Rectal smooth muscle tissue (tissue), 1 donor: ENCODE data around the gene TSPAN19.
"Not testable (repeated sequence)": the region's sequence is repeated elsewhere in the genome, so short reads cannot be mapped to it uniquely, and the experiment has no call there.

Experiments
- H3K27ac ChIP-seq: one replicate; pipeline ENCODE4 v1.7.0; 2013; ENCODE audit warnings: low read depth, low read length, inconsistent platforms
- H3K27me3 ChIP-seq: one replicate; pipeline ENCODE4 v1.7.0; 2013; ENCODE audit warnings: low read length; ENCODE audit not compliant: control insufficient read depth, insufficient read depth
- H3K36me3 ChIP-seq: one replicate; pipeline ENCODE4 v1.7.0; 2013; ENCODE audit warnings: low read length; ENCODE audit not compliant: control insufficient read depth, insufficient read depth
- H3K4me1 ChIP-seq: one replicate; pipeline ENCODE4 v1.7.0; 2013; ENCODE audit warnings: low read length; ENCODE audit not compliant: control insufficient read depth, insufficient read depth
- H3K4me3 ChIP-seq: one replicate; pipeline ENCODE4 v1.7.0; 2013; ENCODE audit warnings: low read length
- H3K9ac ChIP-seq: one replicate; pipeline ENCODE4 v1.7.0; 2013; ENCODE audit warnings: low read length

The TSPAN19 gene

GRCh38 chr12:85029456-85029855, 6.6 kb downstream of the TSPAN19 start:
- H3K9ac ChIP-seq = no peak overlapping the region
- H3K27ac ChIP-seq = no peak overlapping the region
- no peak overlapping the region for H3K4me3 ChIP-seq
- no peaks in the 10 kb centered on the region for H3K36me3 ChIP-seq
- H3K4me1 ChIP-seq = no peaks in the 10 kb centered on the region
- no peaks in the 10 kb centered on the region for H3K27me3 ChIP-seq

- no peak overlapping the region for H3K4me3 ChIP-seq
These were observed 18.0 kb downstream of the TSPAN19 start for GRCh38 chr12:85018098-85018497.

DNA sequence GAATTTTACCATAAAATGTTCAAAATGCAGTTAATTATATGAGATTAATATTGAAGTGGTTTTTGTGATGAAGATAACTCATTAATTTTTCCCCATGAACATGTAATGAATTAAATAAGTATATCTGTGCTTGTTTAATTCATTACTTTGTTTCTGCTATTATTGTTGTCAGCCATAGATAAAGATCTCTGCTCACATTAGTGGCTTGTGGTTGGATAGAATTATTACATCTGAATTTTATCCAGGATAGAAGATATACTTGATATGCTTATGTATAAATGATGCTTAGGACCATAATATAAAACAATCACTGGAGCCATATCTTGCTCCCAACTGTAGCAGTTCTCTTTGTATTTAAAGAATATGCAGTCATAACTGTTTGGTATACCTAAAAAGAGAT, 18.5 kb downstream of the TSPAN19 start:
- no peaks in the 10 kb centered on the region for H3K27me3 ChIP-seq

More at GRCh38 chr12:85018098-85018497, 18.0 kb downstream of the TSPAN19 start:
- H3K27me3 ChIP-seq = no peaks in the 10 kb centered on the region
- H3K4me1 ChIP-seq = no peaks in the 10 kb centered on the region
- H3K36me3 ChIP-seq = no peaks in the 10 kb centered on the region
- H3K27ac ChIP-seq = no peak overlapping the region
- H3K9ac ChIP-seq = no peak overlapping the region

GRCh38 chr12:85017133-85017532, 18.9 kb downstream of the TSPAN19 start:
- no peaks in the 10 kb centered on the region for H3K27me3 ChIP-seq
- no peaks in the 10 kb centered on the region for H3K4me1 ChIP-seq
- H3K36me3 ChIP-seq = no peaks in the 10 kb centered on the region
- no peak overlapping the region for H3K4me3 ChIP-seq
- no peak overlapping the region for H3K27ac ChIP-seq
- no peak overlapping the region for H3K9ac ChIP-seq

More for the DNA sequence above, 18.5 kb downstream of the TSPAN19 start:
- H3K4me3 ChIP-seq = no peak overlapping the region
- no peak overlapping the region for H3K27ac ChIP-seq
- no peaks in the 10 kb centered on the region for H3K4me1 ChIP-seq
- H3K9ac ChIP-seq = no peak overlapping the region
- no peaks in the 10 kb centered on the region for H3K36me3 ChIP-seq

DNA sequence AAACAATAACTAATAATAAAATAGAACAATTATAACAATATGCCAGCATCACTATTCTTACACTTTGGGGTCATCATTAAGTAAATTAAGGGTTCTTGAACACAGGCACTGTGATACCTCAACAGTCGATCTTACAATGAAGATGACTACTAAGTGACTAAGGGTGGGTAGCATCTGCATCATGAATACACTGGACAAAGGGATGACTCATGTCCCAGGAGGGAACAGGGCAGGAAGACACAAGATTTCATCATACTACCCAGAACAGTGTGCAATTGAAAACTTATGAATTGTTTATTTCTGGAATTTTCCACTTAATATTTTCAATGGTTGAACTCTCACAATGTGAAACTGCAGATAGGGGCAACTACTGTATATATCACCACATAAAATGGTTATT, 19.7 kb downstream of the TSPAN19 start:
- H3K4me3 ChIP-seq = no peak overlapping the region
- no peaks in the 10 kb centered on the region for H3K36me3 ChIP-seq
- H3K27ac ChIP-seq = no peak overlapping the region
- no peaks in the 10 kb centered on the region for H3K4me1 ChIP-seq
- H3K9ac ChIP-seq = no peak overlapping the region
- H3K27me3 ChIP-seq = no peaks in the 10 kb centered on the region

- no peak overlapping the region for H3K4me3 ChIP-seq
- H3K36me3 ChIP-seq = no peaks in the 10 kb centered on the region
- H3K4me1 ChIP-seq = no peaks in the 10 kb centered on the region
- no peak overlapping the region for H3K27ac ChIP-seq
- no peak overlapping the region for H3K9ac ChIP-seq
- H3K27me3 ChIP-seq = no peaks in the 10 kb centered on the region
These were observed 28.2 kb downstream of the TSPAN19 start for GRCh38 chr12:85007836-85008235.

DNA sequence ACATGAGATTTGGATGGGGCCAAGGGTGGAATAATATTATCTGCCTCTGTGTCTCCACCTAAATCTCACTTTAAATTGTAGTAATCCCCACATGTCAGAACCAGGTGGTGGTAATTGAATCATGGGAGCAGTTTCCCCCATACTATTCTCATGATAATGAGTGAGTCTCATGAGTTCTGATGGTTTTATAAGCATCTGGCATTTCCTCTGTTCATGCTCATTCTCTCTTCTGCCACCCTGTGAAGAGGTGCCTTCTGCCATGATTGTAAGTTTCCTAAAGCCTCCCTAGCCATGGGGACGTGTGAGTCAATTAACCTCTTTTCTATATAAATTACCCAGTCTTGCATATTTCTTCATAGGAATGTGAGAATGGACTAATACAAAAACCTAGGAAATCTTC, 29.9 kb downstream of the TSPAN19 start:
- Histone ChIP-seq H3K36me3 (no peaks in the 10 kb centered on the region), H3K9ac (no peak overlapping the region), H3K4me1 (no peaks in the 10 kb centered on the region), H3K4me3 (no peak overlapping the region), H3K27me3 (no peaks in the 10 kb centered on the region), H3K27ac (no peak overlapping the region)

GRCh38 chr12:85005615-85006014, 30.5 kb downstream of the TSPAN19 start:
- H3K27me3 ChIP-seq = no peaks in the 10 kb centered on the region
- no peaks in the 10 kb centered on the region for H3K4me1 ChIP-seq
- no peak overlapping the region for H3K9ac ChIP-seq
- H3K4me3 ChIP-seq = no peak overlapping the region
- H3K36me3 ChIP-seq = no peaks in the 10 kb centered on the region
- no peak overlapping the region for H3K27ac ChIP-seq

DNA sequence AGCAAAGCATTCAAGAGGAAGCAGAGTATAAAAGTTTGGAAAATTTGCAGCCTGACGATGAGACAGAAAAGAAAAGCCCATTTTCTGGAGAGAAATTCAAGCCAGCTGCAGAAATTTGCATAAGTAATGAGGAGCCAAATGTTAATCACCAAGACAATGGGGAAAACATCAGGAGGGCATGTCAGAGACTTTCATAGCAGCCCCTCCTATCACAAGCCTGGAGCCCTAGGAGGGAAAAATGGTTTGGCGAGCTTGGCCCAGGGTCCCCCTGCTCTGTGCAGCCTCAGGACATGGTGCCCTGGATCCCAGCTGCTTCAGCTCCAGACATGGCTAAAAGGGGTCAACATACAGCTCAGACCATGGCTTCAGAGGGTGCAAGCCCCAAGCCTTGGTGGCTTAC, 31.0 kb downstream of the TSPAN19 start:
- H3K9ac ChIP-seq, H3K4me1 ChIP-seq, H3K27me3 ChIP-seq, H3K36me3 ChIP-seq, H3K4me3 ChIP-seq, H3K27ac ChIP-seq: not testable (repeated sequence)

DNA sequence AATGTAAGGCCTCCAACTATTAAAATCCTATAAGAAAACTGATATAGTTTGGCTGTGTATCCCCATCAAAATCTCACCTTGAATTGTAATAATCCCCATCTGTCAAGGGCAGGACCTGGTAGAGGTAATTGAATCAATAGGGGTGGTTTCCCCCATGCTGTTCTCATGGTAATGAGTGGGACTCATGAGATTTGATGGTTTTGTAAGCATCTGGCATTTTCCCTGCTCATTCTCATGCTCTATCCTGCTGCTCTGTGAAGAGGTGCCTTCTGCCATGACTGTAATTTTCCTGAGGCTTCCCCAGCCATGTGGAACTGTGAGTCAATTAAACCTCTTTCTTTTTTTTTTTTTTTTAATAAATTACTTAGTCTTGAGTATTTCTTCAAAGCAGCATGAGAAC, 31.9 kb downstream of the TSPAN19 start:
- Histone ChIP-seq H3K9ac (no peak overlapping the region), H3K27me3 (no peaks in the 10 kb centered on the region), H3K4me3 (no peak overlapping the region), H3K36me3 (no peaks in the 10 kb centered on the region), H3K4me1 (no peaks in the 10 kb centered on the region), H3K27ac (no peak overlapping the region)

DNA sequence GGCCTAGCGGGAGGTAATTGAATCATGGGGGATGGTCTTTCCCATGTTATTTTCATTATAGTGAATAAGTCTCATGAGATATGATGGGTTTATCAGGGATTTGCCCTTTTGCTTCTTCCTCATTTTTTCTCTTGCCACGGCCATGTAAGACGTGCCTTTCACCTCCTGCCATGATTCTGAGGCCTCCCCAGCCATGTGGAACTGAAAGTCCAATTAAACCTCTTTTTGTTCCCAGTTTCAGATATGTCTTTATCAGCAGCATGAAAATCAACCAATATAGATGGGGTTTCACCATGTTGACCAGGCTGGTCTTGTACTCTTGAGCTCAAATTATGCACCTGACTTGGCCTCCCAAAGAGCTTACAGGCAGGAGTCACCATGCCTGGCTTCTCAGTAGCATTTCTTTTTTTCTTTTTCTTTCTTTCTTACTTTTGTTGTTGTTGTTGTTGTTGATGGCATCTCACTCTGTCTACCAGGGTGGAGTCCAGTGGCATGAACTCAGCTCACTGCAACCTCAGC, 33.2 kb downstream of the TSPAN19 start:
- H3K27ac ChIP-seq = no peak overlapping the region
- no peak overlapping the region for H3K9ac ChIP-seq
- H3K27me3 ChIP-seq = no peaks in the 10 kb centered on the region
- no peaks in the 10 kb centered on the region for H3K4me1 ChIP-seq
- no peak overlapping the region for H3K4me3 ChIP-seq
- H3K36me3 ChIP-seq = no peaks in the 10 kb centered on the region

- no peaks in the 10 kb centered on the region for H3K4me1 ChIP-seq
- no peaks in the 10 kb centered on the region for H3K27me3 ChIP-seq
- H3K36me3 ChIP-seq = no peaks in the 10 kb centered on the region
- no peak overlapping the region for H3K27ac ChIP-seq
- no peak overlapping the region for H3K4me3 ChIP-seq
- no peak overlapping the region for H3K9ac ChIP-seq
These were observed 35.3 kb downstream of the TSPAN19 start for GRCh38 chr12:85000729-85001128.

DNA sequence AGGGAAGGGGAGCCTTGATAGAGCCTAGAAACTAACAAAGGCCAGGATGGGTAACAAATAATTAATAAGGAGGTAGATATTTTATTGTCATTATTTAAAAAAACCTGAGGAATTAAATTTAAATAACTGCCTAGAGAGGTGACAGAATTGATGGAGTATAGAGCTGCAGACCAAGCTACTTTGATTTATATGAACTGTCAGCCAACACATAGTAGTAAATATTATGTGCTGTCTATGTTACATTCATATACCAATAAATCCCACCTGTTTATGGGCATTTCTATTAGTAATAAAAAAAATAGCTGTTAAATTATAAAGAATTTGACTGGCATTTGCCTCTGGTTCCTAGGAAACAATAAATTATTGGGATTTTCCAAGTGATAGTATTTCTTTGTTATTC, 37.7 kb downstream of the TSPAN19 start:
- Histone ChIP-seq H3K27me3 (no peaks in the 10 kb centered on the region), H3K27ac (no peak overlapping the region), H3K4me1 (no peaks in the 10 kb centered on the region), H3K9ac (no peak overlapping the region), H3K36me3 (no peaks in the 10 kb centered on the region), H3K4me3 (no peak overlapping the region)
